ENCODE data around the gene CLCN5.
"Not testable (repeated sequence)": the region's sequence is repeated elsewhere in the genome, so short reads cannot be mapped to it uniquely, and the experiment has no call there.

The CLCN5 gene

GRCh38 chrX:50000937-50001542, 78.6 kb downstream of the CLCN5 start:
- Mint-ChIP-seq H3K4me3 (no peak overlapping the region), H3K4me1 (peaks cover 4% of the 10 kb centered on the region), H3K36me3 (no peaks in the 10 kb centered on the region), H3K27ac (no peak overlapping the region), H3K9me3 (no peaks in the 10 kb centered on the region)
- ATAC-seq (no peak), DNase-seq (ENCODE audit: low spot score in 2 of 2) (no peak)

- Mint-ChIP-seq H3K4me3 (no peak overlapping the region), H3K36me3 (no peaks in the 10 kb centered on the region), H3K4me1 (peaks cover 4% of the 10 kb centered on the region), H3K9me3 (no peaks in the 10 kb centered on the region), H3K27ac (no peak overlapping the region)
- no peak for DNase-seq (ENCODE audit: low spot score in 2 of 2)
- no peak for ATAC-seq
Measured at GRCh38 chrX:50002067-50002714, 79.8 kb downstream of the CLCN5 start.

- ATAC-seq (no peak), DNase-seq (ENCODE audit: low spot score in 2 of 2) (no peak)
- no peak overlapping the region for H3K27ac Mint-ChIP-seq
- H3K4me3 Mint-ChIP-seq, result no peak overlapping the region
- H3K9me3 Mint-ChIP-seq, result no peaks in the 10 kb centered on the region
- H3K4me1 Mint-ChIP-seq, result peaks cover 4% of the 10 kb centered on the region
- H3K36me3 Mint-ChIP-seq, result no peaks in the 10 kb centered on the region
Measured at GRCh38 chrX:50003467-50003866, 81.1 kb downstream of the CLCN5 start.

GRCh38 chrX:50003927-50004326, 81.5 kb downstream of the CLCN5 start:
- Mint-ChIP-seq H3K27ac (no peak overlapping the region), H3K4me3 (no peak overlapping the region), H3K9me3 (no peaks in the 10 kb centered on the region), H3K36me3 (no peaks in the 10 kb centered on the region), H3K4me1 (peaks cover 2% of the 10 kb centered on the region)
- DNase-seq (ENCODE audit: low spot score in 2 of 2), result no peak
- no peak for ATAC-seq

GRCh38 chrX:50025591-50025990, 103.2 kb downstream of the CLCN5 start:
- not testable (repeated sequence) for ATAC-seq; H3K36me3 Mint-ChIP-seq; DNase-seq (ENCODE audit: low spot score in 2 of 2); H3K4me1 Mint-ChIP-seq; H3K27ac Mint-ChIP-seq; H3K4me3 Mint-ChIP-seq
- peaks cover 12% of the 10 kb centered on the region for H3K9me3 Mint-ChIP-seq

- DNase-seq (ENCODE audit: low spot score in 2 of 2), result no peak
- H3K4me3 Mint-ChIP-seq, result no peak overlapping the region
- peaks cover 2% of the 10 kb centered on the region for H3K9me3 Mint-ChIP-seq
- no peak overlapping the region for H3K27ac Mint-ChIP-seq
- H3K36me3 Mint-ChIP-seq, result no peaks in the 10 kb centered on the region
- ATAC-seq, result no peak
- H3K4me1 Mint-ChIP-seq, result no peaks in the 10 kb centered on the region
Measured at GRCh38 chrX:50035126-50035525, 112.7 kb downstream of the CLCN5 start.

GRCh38 chrX:50036426-50036825, 114.0 kb downstream of the CLCN5 start:
- Mint-ChIP-seq H3K4me1 (no peaks in the 10 kb centered on the region), H3K36me3 (no peaks in the 10 kb centered on the region), H3K4me3 (no peak overlapping the region), H3K9me3 (no peaks in the 10 kb centered on the region), H3K27ac (no peak overlapping the region)
- DNase-seq (ENCODE audit: low spot score in 2 of 2) (no peak), ATAC-seq (no peak)

- no peak overlapping the region for H3K27ac Mint-ChIP-seq
- ATAC-seq, result no peak
- no peak for DNase-seq (ENCODE audit: low spot score in 2 of 2)
- H3K9me3 Mint-ChIP-seq, result no peaks in the 10 kb centered on the region
- no peaks in the 10 kb centered on the region for H3K4me1 Mint-ChIP-seq
- no peak overlapping the region for H3K4me3 Mint-ChIP-seq
- H3K36me3 Mint-ChIP-seq, result no peaks in the 10 kb centered on the region
Measured at GRCh38 chrX:50045823-50046222, 123.4 kb downstream of the CLCN5 start.

- no peak for ATAC-seq
- DNase-seq (ENCODE audit: low spot score in 2 of 2), result no peak
- Mint-ChIP-seq H3K9me3 (no peaks in the 10 kb centered on the region), H3K27ac (no peak overlapping the region), H3K4me3 (no peak overlapping the region), H3K36me3 (no peaks in the 10 kb centered on the region), H3K4me1 (no peaks in the 10 kb centered on the region)
Measured at GRCh38 chrX:50049228-50049627, 126.8 kb downstream of the CLCN5 start.

GRCh38 chrX:50054147-50054546, 131.8 kb downstream of the CLCN5 start:
- H3K4me3 Mint-ChIP-seq, result no peak overlapping the region
- no peak for ATAC-seq
- no peaks in the 10 kb centered on the region for H3K4me1 Mint-ChIP-seq
- H3K9me3 Mint-ChIP-seq, result no peaks in the 10 kb centered on the region
- H3K27ac Mint-ChIP-seq, result no peak overlapping the region
- no peaks in the 10 kb centered on the region for H3K36me3 Mint-ChIP-seq
- no peak for DNase-seq (ENCODE audit: low spot score in 2 of 2)

- Mint-ChIP-seq H3K4me1 (no peaks in the 10 kb centered on the region), H3K9me3 (no peaks in the 10 kb centered on the region), H3K27ac (no peak overlapping the region), H3K4me3 (no peak overlapping the region), H3K36me3 (no peaks in the 10 kb centered on the region)
- no peak for ATAC-seq
- no peak for DNase-seq (ENCODE audit: low spot score in 2 of 2)
Measured at GRCh38 chrX:50066318-50066937, 144.0 kb downstream of the CLCN5 start.

GRCh38 chrX:50067435-50068284, 145.3 kb downstream of the CLCN5 start:
- no peaks in the 10 kb centered on the region for H3K4me1 Mint-ChIP-seq
- no peak for DNase-seq (ENCODE audit: low spot score in 2 of 2)
- no peaks in the 10 kb centered on the region for H3K36me3 Mint-ChIP-seq
- no peaks in the 10 kb centered on the region for H3K9me3 Mint-ChIP-seq
- no peak overlapping the region for H3K27ac Mint-ChIP-seq
- no peak overlapping the region for H3K4me3 Mint-ChIP-seq
- ATAC-seq, result no peak

- DNase-seq (ENCODE audit: low spot score in 2 of 2) (no peak), ATAC-seq (no peak)
- no peaks in the 10 kb centered on the region for H3K4me1 Mint-ChIP-seq
- no peak overlapping the region for H3K27ac Mint-ChIP-seq
- no peak overlapping the region for H3K4me3 Mint-ChIP-seq
- no peaks in the 10 kb centered on the region for H3K9me3 Mint-ChIP-seq
- no peaks in the 10 kb centered on the region for H3K36me3 Mint-ChIP-seq
Measured at GRCh38 chrX:50068285-50068563, 145.8 kb downstream of the CLCN5 start.

- H3K4me1 Mint-ChIP-seq, result no peaks in the 10 kb centered on the region
- ATAC-seq (no peak), DNase-seq (ENCODE audit: low spot score in 2 of 2) (no peak)
- H3K27ac Mint-ChIP-seq, result no peak overlapping the region
- H3K9me3 Mint-ChIP-seq, result no peaks in the 10 kb centered on the region
- no peak overlapping the region for H3K4me3 Mint-ChIP-seq
- H3K36me3 Mint-ChIP-seq, result no peaks in the 10 kb centered on the region
Measured at GRCh38 chrX:50068893-50069292, 146.5 kb downstream of the CLCN5 start.

- DNase-seq (ENCODE audit: low spot score in 2 of 2) (no peak), ATAC-seq (no peak)
- no peaks in the 10 kb centered on the region for H3K36me3 Mint-ChIP-seq
- no peak overlapping the region for H3K4me3 Mint-ChIP-seq
- no peaks in the 10 kb centered on the region for H3K4me1 Mint-ChIP-seq
- no peak overlapping the region for H3K27ac Mint-ChIP-seq
- no peaks in the 10 kb centered on the region for H3K9me3 Mint-ChIP-seq
Measured at GRCh38 chrX:50071494-50071893, 149.1 kb downstream of the CLCN5 start.

GRCh38 chrX:50072110-50072509, 149.7 kb downstream of the CLCN5 start:
- no peak for DNase-seq (ENCODE audit: low spot score in 2 of 2)
- no peaks in the 10 kb centered on the region for H3K9me3 Mint-ChIP-seq
- no peaks in the 10 kb centered on the region for H3K4me1 Mint-ChIP-seq
- no peak for ATAC-seq
- no peak overlapping the region for H3K27ac Mint-ChIP-seq
- no peaks in the 10 kb centered on the region for H3K36me3 Mint-ChIP-seq
- H3K4me3 Mint-ChIP-seq, result no peak overlapping the region
